ENCODE data around the gene DTX1. TPM values are rescaled to one million over a fixed set of nuclear protein-coding genes. Genes with fewer than 3 reads are reported as not detected.

DTX1 gene
- total and polyA plus RNA-seq, 4 donors, result 2.1 to 33.2 (median 10.0) TPM

GRCh38 chr12:113054948-113055486 is 1.5 kb upstream of the DTX1 start:
- H3K27me3 ChIP-seq (ENCODE audit: control insufficient read depth in 4 of 4, insufficient read depth in 4 of 4, low read length in 3 of 4), result no peaks in the 10 kb centered on the region
- TF ChIP-seq HNF4A (conservative IDR thresholded peaks at IDR 0.05), result no peak
- TF ChIP-seq RXRA (IDR thresholded peaks at IDR 0.05), result no peak
- no peak for TF ChIP-seq YY1 (IDR thresholded peaks at IDR 0.05)
- DNase-seq (ENCODE audit: low spot score), result no peak
- H3K9ac ChIP-seq (ENCODE audit: low read depth in 1 of 2, low read length in 2 of 2), result no peak overlapping the region
- H3K4me3 ChIP-seq (ENCODE audit: low read depth in 1 of 3, low read length in 3 of 3), result no peak overlapping the region
- WGBS, result 82% methylated on average over 4 of the region's 4 CpGs
- H3K27ac ChIP-seq (ENCODE audit: low read depth in 1 of 2, low read length in 2 of 2), result peak overlapping the region in 1 of 2 donors; percentile 53
- H3K36me3 ChIP-seq (ENCODE audit: control insufficient read depth in 4 of 4, insufficient read depth in 3 of 4, low read depth in 1 of 4, low read length in 3 of 4), result no peaks in the 10 kb centered on the region
- peaks cover 2 to 9% (median 6%) of the 10 kb centered on the region in 4 donors for H3K4me1 ChIP-seq (ENCODE audit: control insufficient read depth in 4 of 4, insufficient read depth in 4 of 4, low read length in 3 of 4)
- H3K9me3 ChIP-seq (ENCODE audit: control insufficient read depth in 4 of 4, low read length in 3 of 4), result no peaks in the 10 kb centered on the region

GRCh38 chr12:113055594-113056380 is 743 bp upstream of the DTX1 start:
- H3K36me3 ChIP-seq (ENCODE audit: control insufficient read depth in 4 of 4, insufficient read depth in 3 of 4, low read depth in 1 of 4, low read length in 3 of 4), result no peaks in the 10 kb centered on the region
- no peaks in the 10 kb centered on the region for H3K9me3 ChIP-seq (ENCODE audit: control insufficient read depth in 4 of 4, low read length in 3 of 4)
- no peaks in the 10 kb centered on the region for H3K27me3 ChIP-seq (ENCODE audit: control insufficient read depth in 4 of 4, insufficient read depth in 4 of 4, low read length in 3 of 4)
- H3K4me1 ChIP-seq (ENCODE audit: control insufficient read depth in 4 of 4, insufficient read depth in 4 of 4, low read length in 3 of 4), result peaks cover 2 to 17% (median 6%) of the 10 kb centered on the region in 4 donors
- peak overlapping the region in 1 of 2 donors; percentile 52 for H3K9ac ChIP-seq (ENCODE audit: low read depth in 1 of 2, low read length in 2 of 2)
- 45% methylated on average over 13 of the region's 13 CpGs for WGBS
- H3K27ac ChIP-seq (ENCODE audit: low read depth in 1 of 2, low read length in 2 of 2), result peak overlapping the region; percentile 11 to 75
- peak overlapping the region; percentile 58 to 74 (median 70) for H3K4me3 ChIP-seq (ENCODE audit: low read depth in 1 of 3, low read length in 3 of 3)
- no peak for DNase-seq (ENCODE audit: low spot score)
- no peak for TF ChIP-seq HNF4A (conservative IDR thresholded peaks at IDR 0.05)
- TF ChIP-seq RXRA (IDR thresholded peaks at IDR 0.05), result peak; percentile 89 to 92
- TF ChIP-seq MAX (IDR thresholded peaks at IDR 0.05), result no peak
- TF ChIP-seq SP1 (IDR thresholded peaks at IDR 0.05), result peak; percentile 38
- no peak for TF ChIP-seq RAD21 (IDR thresholded peaks at IDR 0.05)
- TF ChIP-seq EGR1 (IDR thresholded peaks at IDR 0.05; ENCODE audit: low read depth in 2 of 2), result no peak
- TF ChIP-seq ZBTB33 (IDR thresholded peaks at IDR 0.05), result no peak
- no peak for TF ChIP-seq YY1 (IDR thresholded peaks at IDR 0.05)

GRCh38 chr12:113056381-113056630 is 224 bp upstream of the DTX1 start:
- Histone ChIP-seq H3K27me3 (ENCODE audit: control insufficient read depth in 4 of 4, insufficient read depth in 4 of 4, low read length in 3 of 4) (no peaks in the 10 kb centered on the region), H3K36me3 (ENCODE audit: control insufficient read depth in 4 of 4, insufficient read depth in 3 of 4, low read depth in 1 of 4, low read length in 3 of 4) (no peaks in the 10 kb centered on the region), H3K27ac (ENCODE audit: low read depth in 1 of 2, low read length in 2 of 2) (peak overlapping the region; percentile 11 to 75), H3K4me1 (ENCODE audit: control insufficient read depth in 4 of 4, insufficient read depth in 4 of 4, low read length in 3 of 4) (peaks cover 2 to 19% (median 6%) of the 10 kb centered on the region in 4 donors), H3K9me3 (ENCODE audit: control insufficient read depth in 4 of 4, low read length in 3 of 4) (no peaks in the 10 kb centered on the region), H3K9ac (ENCODE audit: low read depth in 1 of 2, low read length in 2 of 2) (peak overlapping the region in 1 of 2 donors; percentile 52), H3K4me3 (ENCODE audit: low read depth in 1 of 3, low read length in 3 of 3) (peak overlapping the region; percentile 58 to 74 (median 70))
- TF ChIP-seq NR2F2 (IDR thresholded peaks at IDR 0.05) (no peak), FOXA2 (IDR thresholded peaks at IDR 0.05) (no peak)
- WGBS, result 13% methylated on average over 8 of the region's 8 CpGs
- no peak for DNase-seq (ENCODE audit: low spot score)

All from liver (tissue), 9 donors.